Measurements from ENCODE around the gene PEX11G. TPM values are rescaled to one million over a fixed set of nuclear protein-coding genes. Genes with fewer than 3 reads are reported as not detected.

The PEX11G gene
- total RNA-seq, 1 experiment from 2014 or later, result 2.9 TPM

DNA sequence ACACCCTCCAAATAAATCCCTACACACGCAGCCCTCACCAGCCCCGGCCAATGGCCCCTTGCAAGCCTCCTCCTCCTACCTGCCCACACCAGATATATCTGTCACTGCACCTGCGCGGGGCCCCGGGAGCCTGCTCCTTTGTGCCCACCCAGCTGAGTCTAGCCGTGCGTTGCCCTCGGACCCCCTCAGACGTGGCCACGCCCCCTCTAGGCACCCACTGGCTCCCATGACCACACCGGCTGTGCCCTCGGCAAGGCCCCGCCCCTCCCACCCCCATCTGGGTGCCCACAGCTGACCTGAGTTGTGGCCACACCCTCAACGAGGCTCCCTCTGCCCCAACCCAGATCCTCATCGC is 40.4 kb upstream of the PEX11G start:
- Histone ChIP-seq H3K4me3 (ENCODE audit: low read depth in 2 of 2, low read length in 2 of 2) (no peak overlapping the region), H3K27me3 (ENCODE audit: control insufficient read depth, insufficient read depth, low read length) (no peaks in the 10 kb centered on the region), H3K27ac (ENCODE audit: low read length) (no peak overlapping the region), H3K4me1 (ENCODE audit: control insufficient read depth, insufficient read depth, low read length) (0 out of 2 replicates have a peak, but pooled peaks cover 7% of the 10 kb centered on the region), H3K9me3 (ENCODE audit: control insufficient read depth, insufficient read depth, low read depth, low read length) (no peaks in the 10 kb centered on the region), H3K36me3 (ENCODE audit: control insufficient read depth, insufficient read depth, low read length) (no peaks in the 10 kb centered on the region)
- intact Hi-C loops (cut with micrococcal nuclease; ENCODE audit: unreplicated experiment) (no loop called here), in situ Hi-C loops (cut with HindIII; ENCODE audit: low pct_unique_long_range_greater_than_20kb, low sequenced_read_pairs) (no loop called here)
- POLR2A ChIA-PET, result no interaction called here
- CTCF ChIA-PET, result no interaction called here
- ATAC-seq (no peak), DNase-seq (ENCODE audit: low read depth, low spot score) (no peak)
- TF ChIP-seq POLR2AphosphoS5 (IDR thresholded peaks at IDR 0.05; ENCODE audit: low read depth, low read length) (no peak), SIN3A (IDR thresholded peaks at IDR 0.05; ENCODE audit: borderline replicate concordance, insufficient read depth, low read depth, low read length) (no peak)
- TF ChIP-seq, protein P1, sequence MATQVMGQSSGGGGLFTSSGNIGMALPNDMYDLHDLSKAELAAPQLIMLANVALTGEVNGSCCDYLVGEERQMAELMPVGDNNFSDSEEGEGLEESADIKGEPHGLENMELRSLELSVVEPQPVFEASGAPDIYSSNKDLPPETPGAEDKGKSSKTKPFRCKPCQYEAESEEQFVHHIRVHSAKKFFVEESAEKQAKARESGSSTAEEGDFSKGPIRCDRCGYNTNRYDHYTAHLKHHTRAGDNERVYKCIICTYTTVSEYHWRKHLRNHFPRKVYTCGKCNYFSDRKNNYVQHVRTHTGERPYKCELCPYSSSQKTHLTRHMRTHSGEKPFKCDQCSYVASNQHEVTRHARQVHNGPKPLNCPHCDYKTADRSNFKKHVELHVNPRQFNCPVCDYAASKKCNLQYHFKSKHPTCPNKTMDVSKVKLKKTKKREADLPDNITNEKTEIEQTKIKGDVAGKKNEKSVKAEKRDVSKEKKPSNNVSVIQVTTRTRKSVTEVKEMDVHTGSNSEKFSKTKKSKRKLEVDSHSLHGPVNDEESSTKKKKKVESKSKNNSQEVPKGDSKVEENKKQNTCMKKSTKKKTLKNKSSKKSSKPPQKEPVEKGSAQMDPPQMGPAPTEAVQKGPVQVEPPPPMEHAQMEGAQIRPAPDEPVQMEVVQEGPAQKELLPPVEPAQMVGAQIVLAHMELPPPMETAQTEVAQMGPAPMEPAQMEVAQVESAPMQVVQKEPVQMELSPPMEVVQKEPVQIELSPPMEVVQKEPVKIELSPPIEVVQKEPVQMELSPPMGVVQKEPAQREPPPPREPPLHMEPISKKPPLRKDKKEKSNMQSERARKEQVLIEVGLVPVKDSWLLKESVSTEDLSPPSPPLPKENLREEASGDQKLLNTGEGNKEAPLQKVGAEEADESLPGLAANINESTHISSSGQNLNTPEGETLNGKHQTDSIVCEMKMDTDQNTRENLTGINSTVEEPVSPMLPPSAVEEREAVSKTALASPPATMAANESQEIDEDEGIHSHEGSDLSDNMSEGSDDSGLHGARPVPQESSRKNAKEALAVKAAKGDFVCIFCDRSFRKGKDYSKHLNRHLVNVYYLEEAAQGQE (IDR thresholded peaks at IDR 0.05; ENCODE audit: insufficient read depth in 1 of 2, low read depth in 2 of 2, low read length in 1 of 2), result no peak
- BruUV-seq (replicated peaks), result no TSS peak

DNA sequence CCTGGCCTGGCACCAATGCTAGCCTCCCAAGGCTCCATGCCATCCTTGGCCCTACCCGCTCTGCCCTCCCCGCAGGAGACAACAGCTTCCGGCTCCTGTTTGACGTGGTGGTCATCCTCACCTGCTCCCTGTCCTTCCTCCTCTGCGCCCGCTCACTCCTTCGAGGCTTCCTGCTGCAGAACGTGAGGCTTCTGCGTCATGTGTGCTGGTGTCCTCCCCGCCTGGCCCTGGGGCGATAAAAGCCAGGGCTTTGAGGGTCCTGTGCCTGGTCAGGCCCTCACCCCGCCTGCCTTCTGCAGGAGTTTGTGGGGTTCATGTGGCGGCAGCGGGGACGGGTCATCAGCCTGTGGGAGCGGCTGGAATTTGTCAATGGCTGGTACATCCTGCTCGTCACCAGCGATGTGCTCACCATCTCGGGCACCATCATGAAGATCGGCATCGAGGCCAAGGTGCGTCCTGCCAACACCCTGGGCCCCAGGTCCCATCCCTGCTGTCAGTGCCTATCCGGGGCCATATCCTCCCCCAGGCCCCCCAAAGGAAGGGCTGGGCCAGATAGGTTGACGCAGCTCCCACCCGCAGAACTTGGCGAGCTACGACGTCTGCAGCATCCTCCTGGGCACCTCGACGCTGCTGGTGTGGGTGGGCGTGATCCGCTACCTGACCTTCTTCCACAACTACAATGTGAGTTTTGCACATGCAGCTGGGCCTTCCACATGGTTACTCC is 39.8 kb upstream of the PEX11G start:
- Histone ChIP-seq H3K9me3 (ENCODE audit: control insufficient read depth, insufficient read depth, low read depth, low read length) (no peaks in the 10 kb centered on the region), H3K4me1 (ENCODE audit: control insufficient read depth, insufficient read depth, low read length) (0 out of 2 replicates have a peak, but pooled peaks cover 6% of the 10 kb centered on the region), H3K27me3 (ENCODE audit: control insufficient read depth, insufficient read depth, low read length) (no peaks in the 10 kb centered on the region), H3K4me3 (ENCODE audit: low read depth in 2 of 2, low read length in 2 of 2) (no peak overlapping the region), H3K36me3 (ENCODE audit: control insufficient read depth, insufficient read depth, low read length) (no peaks in the 10 kb centered on the region), H3K27ac (ENCODE audit: low read length) (no peak overlapping the region)
- TF ChIP-seq POLR2AphosphoS5 (IDR thresholded peaks at IDR 0.05; ENCODE audit: low read depth, low read length) (no peak), TCF7L2 (IDR thresholded peaks at IDR 0.05; ENCODE audit: low read depth, low read length) (no peak), SIN3A (IDR thresholded peaks at IDR 0.05; ENCODE audit: borderline replicate concordance, insufficient read depth, low read depth, low read length) (no peak)
- TF ChIP-seq, protein P1 (IDR thresholded peaks at IDR 0.05; ENCODE audit: insufficient read depth in 1 of 2, low read depth in 2 of 2, low read length in 1 of 2), result no peak
- TF ChIP-seq, protein P2, sequence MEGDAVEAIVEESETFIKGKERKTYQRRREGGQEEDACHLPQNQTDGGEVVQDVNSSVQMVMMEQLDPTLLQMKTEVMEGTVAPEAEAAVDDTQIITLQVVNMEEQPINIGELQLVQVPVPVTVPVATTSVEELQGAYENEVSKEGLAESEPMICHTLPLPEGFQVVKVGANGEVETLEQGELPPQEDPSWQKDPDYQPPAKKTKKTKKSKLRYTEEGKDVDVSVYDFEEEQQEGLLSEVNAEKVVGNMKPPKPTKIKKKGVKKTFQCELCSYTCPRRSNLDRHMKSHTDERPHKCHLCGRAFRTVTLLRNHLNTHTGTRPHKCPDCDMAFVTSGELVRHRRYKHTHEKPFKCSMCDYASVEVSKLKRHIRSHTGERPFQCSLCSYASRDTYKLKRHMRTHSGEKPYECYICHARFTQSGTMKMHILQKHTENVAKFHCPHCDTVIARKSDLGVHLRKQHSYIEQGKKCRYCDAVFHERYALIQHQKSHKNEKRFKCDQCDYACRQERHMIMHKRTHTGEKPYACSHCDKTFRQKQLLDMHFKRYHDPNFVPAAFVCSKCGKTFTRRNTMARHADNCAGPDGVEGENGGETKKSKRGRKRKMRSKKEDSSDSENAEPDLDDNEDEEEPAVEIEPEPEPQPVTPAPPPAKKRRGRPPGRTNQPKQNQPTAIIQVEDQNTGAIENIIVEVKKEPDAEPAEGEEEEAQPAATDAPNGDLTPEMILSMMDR (IDR thresholded peaks at IDR 0.05), result no peak
- intact Hi-C loops (cut with micrococcal nuclease; ENCODE audit: unreplicated experiment), result no loop called here
- in situ Hi-C loops (cut with HindIII; ENCODE audit: low pct_unique_long_range_greater_than_20kb, low sequenced_read_pairs), result no loop called here
- ChIA-PET CTCF (no interaction called here), POLR2A (no interaction called here)
- ATAC-seq (no peak), DNase-seq (ENCODE audit: low read depth, low spot score) (no peak)
- no TSS peak for BruUV-seq (replicated peaks)
